HEK293 (cell line): Measurements from ENCODE around the gene SMIM32.

Experiments
- HOXA7 ChIP-seq: sonication (generic); formaldehyde crosslinking; IDR thresholded peaks from 2 replicates; pipeline ENCODE4 v1.8.1; 2022; ENCODE audit warnings: missing genetic modification reagents, borderline replicate concordance
- ZNF114 ChIP-seq: fragments of 450-650 bp; formaldehyde crosslinking; IDR thresholded peaks from 2 replicates; pipeline ENCODE4 v1.5.0; 2017; ENCODE audit warnings: missing biosample characterization, missing genetic modification characterization
- ZNF311 ChIP-seq: fragments of 450-650 bp; formaldehyde crosslinking; IDR thresholded peaks from 2 replicates; pipeline ENCODE4 v1.5.1; 2017; ENCODE audit warnings: missing biosample characterization, missing genetic modification characterization, borderline replicate concordance
- TF ChIP-seq, protein P1 (sequence below): fragments of 450-650 bp; formaldehyde crosslinking; IDR thresholded peaks from 2 replicates; pipeline ENCODE4 v1.5.1; 2016; ENCODE audit warnings: missing biosample characterization, missing genetic modification characterization

DNA sequence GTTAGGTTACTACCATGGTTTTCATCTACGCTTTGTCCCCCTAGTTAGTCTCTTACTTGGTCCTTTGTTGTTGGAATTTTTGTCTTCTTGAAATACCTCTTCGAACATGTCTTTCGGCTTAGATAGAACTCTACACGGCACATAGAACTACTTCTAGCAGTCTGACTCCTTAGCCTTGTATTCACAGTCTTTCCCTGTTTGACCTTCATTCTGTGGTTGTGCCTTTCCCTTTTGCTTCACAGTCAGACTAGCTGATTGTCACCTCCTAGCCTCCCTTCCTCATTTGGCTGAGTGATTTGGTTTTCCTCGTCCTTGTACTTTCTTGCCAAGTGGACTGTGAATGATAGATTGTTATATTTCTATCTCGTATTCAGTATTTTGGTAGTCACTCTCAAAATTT lies 49.6 kb downstream of the SMIM32 start:
- TF ChIP-seq ZNF114 (tag by site-specific recombination): no peak
- TF ChIP-seq ZNF311: no peak
- TF ChIP-seq HOXA7: no peak
- TF ChIP-seq, protein P1, sequence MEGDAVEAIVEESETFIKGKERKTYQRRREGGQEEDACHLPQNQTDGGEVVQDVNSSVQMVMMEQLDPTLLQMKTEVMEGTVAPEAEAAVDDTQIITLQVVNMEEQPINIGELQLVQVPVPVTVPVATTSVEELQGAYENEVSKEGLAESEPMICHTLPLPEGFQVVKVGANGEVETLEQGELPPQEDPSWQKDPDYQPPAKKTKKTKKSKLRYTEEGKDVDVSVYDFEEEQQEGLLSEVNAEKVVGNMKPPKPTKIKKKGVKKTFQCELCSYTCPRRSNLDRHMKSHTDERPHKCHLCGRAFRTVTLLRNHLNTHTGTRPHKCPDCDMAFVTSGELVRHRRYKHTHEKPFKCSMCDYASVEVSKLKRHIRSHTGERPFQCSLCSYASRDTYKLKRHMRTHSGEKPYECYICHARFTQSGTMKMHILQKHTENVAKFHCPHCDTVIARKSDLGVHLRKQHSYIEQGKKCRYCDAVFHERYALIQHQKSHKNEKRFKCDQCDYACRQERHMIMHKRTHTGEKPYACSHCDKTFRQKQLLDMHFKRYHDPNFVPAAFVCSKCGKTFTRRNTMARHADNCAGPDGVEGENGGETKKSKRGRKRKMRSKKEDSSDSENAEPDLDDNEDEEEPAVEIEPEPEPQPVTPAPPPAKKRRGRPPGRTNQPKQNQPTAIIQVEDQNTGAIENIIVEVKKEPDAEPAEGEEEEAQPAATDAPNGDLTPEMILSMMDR (tag by site-specific recombination): no peak
